Smooth muscle cell (in vitro differentiated cells): ENCODE data around the gene USP36. TPM values are rescaled to one million over a fixed set of nuclear protein-coding genes. Genes with fewer than 3 reads are reported as not detected.

Experiments used
- DNase-seq: peaks from one replicate; lab custom pipeline; 2025; ENCODE audit not compliant: unreplicated experiment; lab: John Stamatoyannopoulos, UW
- H2AFZ ChIP-seq: fragments of 200-600 bp; sonication (generic); 2 replicates; pipeline ENCODE4 v1.6.0; 2016; ENCODE audit warnings: antibody characterized with exemption, low read depth, mild to moderate bottlenecking
- H3F3A ChIP-seq: fragments of 200-600 bp; sonication (generic); 2 replicates; pipeline ENCODE4 v1.6.0; 2017; ENCODE audit warnings: antibody characterized with exemption, low read depth
- H3K27ac ChIP-seq: fragments of 200-600 bp; sonication (generic); 2 replicates; pipeline ENCODE4 v1.5.1; 2016; ENCODE audit warnings: low read depth, mild to moderate bottlenecking
- H3K27me3 ChIP-seq: fragments of 200-600 bp; sonication (generic); 2 replicates; pipeline ENCODE4 v1.6.1; 2016; ENCODE audit warnings: low read depth, mild to moderate bottlenecking
- H3K36me3 ChIP-seq: fragments of 200-600 bp; sonication (generic); 2 replicates; pipeline ENCODE4 v1.5.1; 2016; ENCODE audit warnings: low read depth
- H3K4me1 ChIP-seq: fragments of 200-600 bp; sonication (generic); 2 replicates; pipeline ENCODE4 v1.5.1; 2016; ENCODE audit warnings: low read depth
- H3K4me2 ChIP-seq: fragments of 200-600 bp; sonication (generic); 2 replicates; pipeline ENCODE4 v1.6.0; 2016; ENCODE audit warnings: mild to moderate bottlenecking
- H3K4me3 ChIP-seq: fragments of 200-600 bp; sonication (generic); 2 replicates; pipeline ENCODE4 v1.5.1; 2016; ENCODE audit warnings: mild to moderate bottlenecking
- H3K79me2 ChIP-seq: fragments of 200-600 bp; sonication (generic); 2 replicates; pipeline ENCODE4 v1.6.0; 2016; ENCODE audit warnings: low read depth, mild to moderate bottlenecking
- H3K9ac ChIP-seq: fragments of 200-600 bp; sonication (generic); 2 replicates; pipeline ENCODE4 v1.6.0; 2016; ENCODE audit warnings: low read depth
- H3K9me3 ChIP-seq: fragments of 200-600 bp; sonication (generic); replicated peaks from 2 replicates; pipeline ENCODE4 v1.5.1; 2016; ENCODE audit warnings: low read depth
- H4K20me1 ChIP-seq: fragments of 200-600 bp; sonication (generic); 2 replicates; pipeline ENCODE4 v1.6.0; 2016; ENCODE audit warnings: low read depth
- CTCF ChIP-seq: fragments of 200-600 bp; sonication (generic); IDR thresholded peaks from 2 replicates; pipeline ENCODE4 v1.5.1; 2017; ENCODE audit warnings: borderline replicate concordance, mild to moderate bottlenecking, antibody characterized with exemption; ENCODE audit not compliant: insufficient read depth, poor library complexity, severe bottlenecking
- WGBS: methylation state at CpG from one replicate; pipeline ENCODE4 v1.1.7; 2016; ENCODE audit warnings: low lambda C conversion rate; 5-methylcytosine and 5-hydroxymethylcytosine counted together
- polyA plus RNA-seq: library from polyadenylated mRNA; unstranded; fragments of >200 nt; fragmentation: Nextera tagmentation; extraction: Ambion mirVana; gene quantifications from 2 replicates; pipeline ENCODE4 v1.2.1, GENCODE V29; 2016
- total RNA-seq: library from RNA; depleted of rRNA; stranded (reverse); fragments of >200 nt; gene quantifications from 2 replicates; pipeline ENCODE4 v1.2.3, GENCODE V29; 2014

Gene USP36
- total and polyA plus RNA-seq, 2 experiments from 2014 or later: 17.6 to 29.0 TPM

GRCh38 chr17:78763561-78763960 lies 77.1 kb downstream of the USP36 start:
- Histone ChIP-seq H3K4me1 (peaks cover 31% of the 10 kb centered on the region), H3K36me3 (no peaks in the 10 kb centered on the region), H3K27ac (peak overlapping the region; percentile 12), H3K4me3 (no peak overlapping the region), H4K20me1 (peaks cover 79% of the 10 kb centered on the region), H3K9me3 (no peaks in the 10 kb centered on the region), H3K4me2 (no peak overlapping the region), H3K79me2 (peaks cover 63% of the 10 kb centered on the region), H2AFZ (no peak overlapping the region), H3K27me3 (no peaks in the 10 kb centered on the region), H3F3A (peaks cover 3% of the 10 kb centered on the region), H3K9ac (no peak overlapping the region)
- DNase-seq: no peak
- 70% methylated on average over 3 of the region's 3 CpGs for WGBS
- TF ChIP-seq CTCF: no peak

DNA sequence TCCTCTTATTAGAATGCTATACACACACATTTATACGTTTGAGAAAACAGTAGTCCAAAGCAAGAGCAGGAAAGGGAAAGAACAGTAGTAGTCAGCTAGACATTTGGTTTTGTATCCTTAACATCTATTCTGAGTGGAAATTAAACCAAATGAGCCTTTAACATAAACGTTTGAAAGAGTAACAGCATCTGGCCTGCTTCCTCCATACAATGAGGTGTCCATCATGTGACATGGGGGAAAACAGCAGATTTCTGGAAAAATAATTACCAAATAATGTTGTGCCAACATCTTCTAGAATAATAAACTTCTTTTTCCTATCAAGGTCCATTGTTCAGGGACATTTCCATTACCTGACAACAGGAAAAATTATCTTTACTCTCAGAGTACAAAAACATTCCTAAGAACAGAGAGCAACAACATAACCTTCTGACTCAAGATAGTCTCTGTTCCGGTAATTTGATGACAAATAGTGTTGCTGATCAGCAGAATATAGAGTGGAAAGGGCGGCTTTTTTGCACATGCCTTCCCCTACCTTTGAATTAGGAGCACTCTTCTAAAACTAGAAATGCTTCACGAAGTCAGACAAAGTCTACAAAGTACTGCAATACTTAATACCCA lies 78.7 kb downstream of the USP36 start:
- Histone ChIP-seq H3K4me2 (no peak overlapping the region), H3K4me3 (no peak overlapping the region)

GRCh38 chr17:78759969-78760352 lies 80.7 kb downstream of the USP36 start:
- Histone ChIP-seq H3K79me2 (peaks cover 69% of the 10 kb centered on the region), H3K4me3 (no peak overlapping the region)
- 95% methylated on average over 5 of the region's 5 CpGs for WGBS

More for the DNA sequence above, 78.7 kb downstream of the USP36 start:
- no peaks in the 10 kb centered on the region for H3K9me3 ChIP-seq
- no peak overlapping the region for H3K9ac ChIP-seq
- H3K27ac ChIP-seq: peak overlapping the region; percentile 51
- peaks cover 60% of the 10 kb centered on the region for H3K79me2 ChIP-seq
- WGBS: 70% methylated on average over 5 of the region's 5 CpGs
- no peaks in the 10 kb centered on the region for H3K36me3 ChIP-seq
- no peak for TF ChIP-seq CTCF
- no peaks in the 10 kb centered on the region for H3K27me3 ChIP-seq
- H3F3A ChIP-seq: peaks cover 2% of the 10 kb centered on the region
- no peak overlapping the region for H2AFZ ChIP-seq
- H3K4me1 ChIP-seq: peaks cover 24% of the 10 kb centered on the region
- H4K20me1 ChIP-seq: peaks cover 79% of the 10 kb centered on the region
- no peak for DNase-seq

More at GRCh38 chr17:78759969-78760352, 80.7 kb downstream of the USP36 start:
- no peaks in the 10 kb centered on the region for H3K27me3 ChIP-seq
- no peaks in the 10 kb centered on the region for H3K36me3 ChIP-seq
- H3K4me1 ChIP-seq: peaks cover 18% of the 10 kb centered on the region
- peak overlapping the region; percentile 63 for H3K27ac ChIP-seq
- no peak overlapping the region for H2AFZ ChIP-seq
- H3K9me3 ChIP-seq: no peaks in the 10 kb centered on the region
- no peaks in the 10 kb centered on the region for H3F3A ChIP-seq
- no peak for TF ChIP-seq CTCF
- no peak for DNase-seq
- H4K20me1 ChIP-seq: peaks cover 73% of the 10 kb centered on the region
- H3K4me2 ChIP-seq: peak overlapping the region; percentile 24
- H3K9ac ChIP-seq: no peak overlapping the region
